HG03097 (cell line): ENCODE measurements around the gene PRCD.

ENCODE experiments used
- ATAC-seq: cut with Tn5 transposase; IDR thresholded peaks from one replicate; pipeline ENCODE4 v1.9.1; 2021; ENCODE audit not compliant: unreplicated experiment, low FRiP score

PRCD gene

DNA sequence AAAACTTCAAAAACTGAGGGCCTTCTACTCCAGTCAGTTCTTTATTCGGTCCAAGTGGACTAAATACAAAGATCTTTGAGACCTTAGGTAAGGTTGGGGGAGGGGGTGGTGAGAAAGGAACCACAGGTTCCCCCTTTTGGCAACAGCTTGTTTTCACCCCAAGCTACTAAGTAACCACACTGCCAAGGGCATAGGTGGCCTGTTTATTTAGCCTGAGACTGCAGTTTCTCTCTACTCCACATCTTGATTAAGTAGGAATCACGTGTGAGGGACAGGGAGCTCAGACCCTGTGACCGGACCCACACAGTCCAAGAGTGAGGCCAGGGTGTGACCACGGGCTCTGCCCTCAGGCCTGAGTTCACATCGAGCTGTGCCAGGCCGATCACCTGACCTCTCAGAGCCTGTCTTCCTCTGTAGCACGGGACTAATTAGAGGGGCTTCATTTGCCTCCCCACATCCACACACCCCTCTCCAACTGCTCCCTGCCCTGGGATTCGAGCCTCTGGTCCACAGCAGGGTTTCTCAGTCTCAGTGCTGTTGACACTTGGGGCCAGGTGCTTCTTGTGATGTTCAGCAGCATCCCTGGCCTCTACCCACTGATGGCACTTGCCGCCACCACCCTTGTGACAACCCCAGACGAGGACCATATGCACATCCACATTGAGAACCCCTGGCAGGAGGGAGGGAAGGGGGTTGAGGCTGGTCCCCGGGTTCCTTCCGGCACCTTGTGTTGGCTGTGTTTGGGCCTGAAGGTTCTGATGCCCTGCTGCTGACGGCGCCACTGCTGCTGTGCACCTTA is 28.0 kb downstream of the PRCD start:
- no peak for ATAC-seq

DNA sequence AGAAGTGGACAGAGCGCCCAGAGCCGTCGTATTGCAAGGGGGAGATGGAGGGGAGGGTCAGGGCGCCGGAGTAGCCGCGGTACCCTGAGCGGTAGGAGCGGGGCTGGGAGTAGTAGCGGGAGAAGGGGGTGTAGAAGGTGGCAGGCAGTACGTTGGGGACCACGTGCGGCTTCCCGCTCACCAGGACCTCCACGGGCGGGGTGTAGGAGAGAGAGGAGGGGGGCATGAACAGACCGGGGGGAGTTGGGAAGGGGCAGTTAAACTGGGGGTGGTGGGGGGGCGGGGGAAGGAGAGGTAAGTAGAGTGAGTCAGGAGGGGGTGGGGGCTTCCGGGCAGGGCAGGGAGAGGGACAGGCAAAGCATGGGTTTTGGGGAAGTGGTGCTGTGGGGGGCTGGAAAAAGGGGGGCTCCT is 29.0 kb downstream of the PRCD start:
- no peak for ATAC-seq

- ATAC-seq: no peak
These were observed 29.9 kb downstream of the PRCD start for GRCh38 chr17:76569607-76570279.

- ATAC-seq: no peak
These were observed 30.6 kb downstream of the PRCD start for GRCh38 chr17:76570457-76570856.

- no peak for ATAC-seq
These were observed 31.1 kb downstream of the PRCD start for GRCh38 chr17:76570877-76571471.

GRCh38 chr17:76572201-76572910 is 32.5 kb downstream of the PRCD start:
- no peak for ATAC-seq

DNA sequence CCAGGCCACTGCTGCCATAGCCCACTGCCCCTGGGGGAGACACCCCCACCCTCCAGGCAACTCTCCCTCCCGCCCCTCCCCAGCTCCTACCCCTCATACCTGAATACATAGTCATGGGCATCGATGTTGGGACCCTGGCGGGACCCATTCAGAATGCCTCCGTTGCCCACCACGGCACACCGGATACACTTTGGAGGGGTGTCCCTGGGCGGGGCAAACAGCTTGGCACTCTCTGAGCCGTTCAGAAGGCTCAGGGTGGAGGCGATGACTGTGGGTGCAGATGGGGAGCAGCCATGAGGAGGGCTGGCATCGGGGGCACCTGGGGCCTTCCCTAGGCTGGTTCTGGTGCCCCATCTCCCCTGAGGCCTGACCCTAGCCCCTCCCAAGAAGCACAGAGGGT is 33.3 kb downstream of the PRCD start:
- ATAC-seq: no peak

GRCh38 chr17:76574166-76574565 is 34.3 kb downstream of the PRCD start:
- no peak for ATAC-seq

GRCh38 chr17:76575570-76575969 is 35.7 kb downstream of the PRCD start:
- ATAC-seq: no peak

DNA sequence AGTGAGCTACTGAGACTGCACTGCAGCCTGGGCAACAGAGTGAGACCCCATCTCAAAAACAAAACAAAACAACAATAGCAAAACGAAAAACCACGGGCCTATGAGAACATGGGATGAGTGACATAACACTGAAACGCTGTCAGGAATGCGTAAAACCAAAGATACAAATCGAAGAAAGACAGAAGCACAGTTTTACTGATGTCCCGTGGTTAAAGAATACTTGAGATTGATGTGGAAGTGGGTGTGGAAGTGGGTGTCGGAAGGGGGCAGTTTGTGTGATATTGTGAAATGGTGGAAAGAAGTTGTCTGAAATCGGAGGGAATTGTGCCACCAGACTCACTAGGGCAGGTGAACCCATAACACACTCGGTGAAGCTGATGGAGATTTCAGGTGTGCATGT is 36.3 kb downstream of the PRCD start:
- ATAC-seq: no peak

DNA sequence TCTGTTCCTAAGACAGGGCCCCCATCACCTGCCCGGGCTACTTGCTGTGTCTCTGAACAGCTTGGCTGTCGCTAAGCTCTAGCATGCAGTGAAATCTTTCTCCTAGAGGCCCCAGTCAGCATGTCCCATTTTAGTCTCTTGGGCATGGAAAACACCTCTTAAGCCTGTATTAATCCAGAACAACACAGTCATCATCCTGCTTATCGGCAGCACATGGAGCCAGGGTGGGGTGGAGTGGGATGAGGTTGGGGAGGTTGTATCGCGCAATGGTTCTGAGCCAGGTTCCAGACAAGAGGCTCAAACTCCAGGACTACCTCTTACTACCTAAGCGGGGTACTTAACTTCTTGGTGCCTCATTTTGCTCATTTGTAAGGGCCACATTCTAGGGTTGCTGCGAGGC is 38.0 kb downstream of the PRCD start:
- ATAC-seq: no peak

GRCh38 chr17:76578376-76578775 is 38.5 kb downstream of the PRCD start:
- no peak for ATAC-seq

- ATAC-seq: no peak
These were observed 39.4 kb downstream of the PRCD start for GRCh38 chr17:76579281-76579680.

DNA sequence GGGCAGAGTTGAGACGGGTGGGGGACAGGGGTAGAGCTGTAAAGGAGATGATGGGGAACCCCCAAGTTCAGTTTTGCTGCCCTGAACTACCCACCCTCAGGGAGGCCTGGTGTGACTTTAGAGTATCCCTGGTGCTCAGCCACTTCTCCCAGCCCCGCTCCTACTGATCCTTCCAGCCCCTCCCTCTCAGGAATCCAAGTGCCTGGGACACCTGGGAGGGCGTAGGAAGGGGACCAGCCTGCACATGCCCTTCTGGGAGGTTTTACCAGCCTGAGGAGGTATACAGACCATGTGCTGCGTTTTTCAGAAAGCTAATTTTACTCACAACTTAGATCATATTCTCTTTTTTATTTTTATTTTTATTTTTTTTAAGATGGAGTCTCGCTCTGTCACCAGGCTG is 41.7 kb downstream of the PRCD start:
- ATAC-seq: no peak

- no peak for ATAC-seq
These were observed 42.8 kb downstream of the PRCD start for GRCh38 chr17:76582660-76583059.

DNA sequence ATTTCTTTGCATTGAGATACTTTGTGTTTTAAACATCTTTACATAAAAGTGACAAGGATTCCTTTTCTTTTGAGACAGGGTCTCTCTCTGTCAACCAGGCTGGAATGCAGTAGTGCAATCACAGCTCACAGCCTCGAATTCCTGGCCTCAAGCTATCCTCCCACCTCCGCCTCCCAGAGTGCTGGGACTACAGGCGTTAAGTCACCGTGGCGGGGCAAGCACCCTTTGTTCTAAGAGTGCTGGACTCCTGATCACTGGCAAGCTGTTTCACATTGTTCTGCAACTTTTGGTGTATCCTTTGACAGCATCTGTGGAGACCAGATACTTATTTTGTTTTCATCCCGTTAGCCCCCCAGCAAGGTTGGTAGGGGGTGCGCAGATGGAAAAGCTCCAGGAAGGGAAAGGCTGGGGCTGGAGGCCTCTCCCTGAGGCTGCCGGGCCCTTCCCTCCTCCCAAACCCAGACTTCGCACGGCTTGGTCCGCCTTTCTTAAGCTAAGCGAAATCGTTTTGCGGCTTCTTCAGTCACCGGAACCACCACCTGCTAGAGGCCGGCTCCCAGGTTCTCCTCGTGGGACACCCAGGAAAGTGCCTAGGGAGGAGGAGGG is 44.7 kb downstream of the PRCD start:
- no peak for ATAC-seq

DNA sequence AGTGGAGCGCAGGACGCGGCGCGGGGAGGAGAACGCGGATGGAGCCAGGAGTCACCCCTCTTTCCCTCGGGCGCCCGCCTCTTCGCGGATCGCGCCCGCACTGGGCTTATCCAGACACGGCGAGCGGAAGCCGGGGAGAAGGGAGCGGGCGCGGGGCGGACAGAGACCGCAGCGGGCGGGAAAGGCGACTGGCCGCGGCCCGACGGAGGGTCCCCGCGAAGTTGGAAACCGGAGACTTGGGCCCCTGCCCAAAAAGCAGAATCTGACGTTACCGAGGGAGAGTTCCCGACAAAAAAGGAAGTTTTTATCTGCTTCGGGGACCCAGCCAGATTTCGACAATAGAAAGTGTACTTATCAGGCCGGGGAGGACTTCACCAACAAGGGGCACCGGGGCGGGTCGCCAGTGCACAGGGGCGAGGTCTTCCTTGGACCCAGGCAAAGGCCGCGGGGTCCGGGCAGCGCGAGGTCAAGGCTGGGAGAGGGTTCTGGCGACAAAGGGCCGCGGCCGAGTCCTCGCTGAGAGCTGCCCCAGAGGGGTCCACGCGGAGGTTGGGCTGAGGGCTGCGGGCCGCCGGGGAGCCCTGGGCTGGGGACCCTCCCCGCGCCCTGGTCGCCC is 45.3 kb downstream of the PRCD start:
- ATAC-seq: no peak

DNA sequence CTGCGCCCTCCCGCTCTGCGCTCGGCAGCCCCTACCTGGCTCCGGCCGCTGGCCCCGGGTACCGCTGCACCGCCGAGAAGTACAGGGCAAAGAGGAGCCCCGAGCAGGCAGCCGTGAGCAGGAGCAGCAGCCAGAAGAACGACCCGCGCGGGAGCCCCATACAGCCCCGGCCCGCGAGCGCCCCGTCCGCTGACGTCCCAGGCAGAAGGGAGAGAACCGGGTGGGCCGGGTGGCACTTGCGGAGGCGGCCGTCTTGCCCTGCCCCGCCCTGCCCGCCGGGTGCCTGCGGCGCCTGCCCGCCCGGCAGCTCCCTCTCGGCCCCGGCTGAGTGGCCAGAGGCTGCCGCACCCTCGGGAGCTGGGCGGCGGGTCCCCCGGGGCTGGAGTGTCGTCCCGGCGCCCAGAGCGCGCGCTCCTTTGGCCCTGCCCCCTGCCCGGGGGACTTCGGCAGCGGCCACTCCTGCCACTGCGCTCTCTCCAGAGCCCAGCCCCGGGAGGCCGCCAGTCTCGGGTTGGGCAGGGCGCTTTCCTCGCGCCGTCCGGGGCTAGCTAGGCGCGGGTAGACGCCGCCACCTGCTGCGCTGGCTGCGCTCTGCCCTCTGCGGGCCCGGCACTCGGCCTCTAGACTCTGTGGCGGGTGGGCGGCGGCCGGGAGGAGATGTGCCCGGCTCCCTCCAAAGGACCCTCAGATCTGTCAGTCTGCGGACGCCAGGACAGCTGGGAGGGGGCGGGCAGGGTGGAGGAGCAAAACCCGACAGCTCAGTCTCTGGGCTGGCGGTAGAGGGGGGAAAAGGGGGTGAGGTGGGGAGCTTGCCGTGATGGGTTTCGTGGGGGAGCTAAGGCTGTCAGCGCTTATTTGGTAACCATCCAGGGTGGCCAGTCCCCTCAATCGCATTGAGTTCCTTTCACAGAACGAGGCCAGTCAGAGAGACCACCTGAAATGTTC is 46.1 kb downstream of the PRCD start, which contains the start of gene ST6GALNAC2:
ST6GALNAC2 (minus strand) TSS at position 212 of the 945 bp plus-strand sequence; CDS start at position 160, 52 bp downstream.
- no peak for ATAC-seq
